Breast epithelium (tissue), 3 donors: ENCODE data around the gene GRAMD2A.

Experiments used
- CTCF ChIP-seq, 3 donors: fragments of 450-650 bp; IDR thresholded peaks; one replicate each; pipeline ENCODE4 v1.5.1; 2016 to 2017; ENCODE audit warnings: antibody characterized with exemption in 3 of 3, mild to moderate bottlenecking in 3 of 3, moderate library complexity in 3 of 3
- POLR2A ChIP-seq: fragments of 450-650 bp; IDR thresholded peaks from one replicate; pipeline ENCODE4 v1.6.1; 2016; ENCODE audit warnings: antibody characterized with exemption, mild to moderate bottlenecking, moderate library complexity
- POLR2AphosphoS5 ChIP-seq, 3 donors: sonication (generic); formaldehyde crosslinking; IDR thresholded peaks; one replicate each; pipeline ENCODE4 v1.6.1; 2017; ENCODE audit warnings: antibody characterized with exemption in 3 of 3

DNA sequence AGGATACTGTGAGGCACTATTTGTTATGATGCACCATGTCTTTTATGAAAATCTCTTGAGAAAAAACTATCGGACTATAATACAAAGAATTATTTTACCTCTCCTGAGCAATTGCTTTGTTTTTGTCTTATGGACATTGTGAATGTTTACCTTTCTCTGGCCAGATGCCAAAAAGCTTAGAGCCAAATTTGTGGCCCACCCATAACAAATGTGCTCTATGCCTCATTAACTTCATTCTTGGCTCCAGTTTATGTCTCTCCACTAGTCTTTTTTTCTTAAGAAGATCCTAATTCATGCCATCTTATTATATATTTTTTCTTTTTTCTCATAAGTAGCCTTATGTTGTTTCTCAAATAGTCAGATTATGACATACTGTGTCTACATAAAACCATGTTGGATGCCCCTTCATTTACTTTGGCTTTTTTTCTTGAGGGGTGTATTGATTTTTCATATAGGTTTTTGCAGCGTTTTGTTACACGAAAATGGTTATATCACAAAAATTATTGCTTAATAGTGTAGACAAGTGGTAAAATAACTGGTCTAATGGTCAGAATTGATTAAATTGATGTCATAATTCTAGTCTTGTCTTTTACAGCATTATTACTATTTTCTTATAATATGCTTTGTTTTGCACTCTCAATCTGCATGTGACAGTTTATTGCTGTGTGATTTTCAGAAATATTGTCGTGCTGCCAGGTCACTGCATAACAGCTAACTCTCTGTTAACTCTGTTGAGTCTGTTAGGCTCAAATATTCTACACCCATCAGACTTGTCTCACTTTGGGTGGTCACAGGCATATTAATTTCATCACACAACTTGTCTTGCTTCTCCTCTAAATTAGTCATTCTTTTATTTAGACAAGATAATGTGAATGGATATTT is 61.2 kb downstream of the GRAMD2A start:
- TF ChIP-seq CTCF (IDR thresholded peaks at IDR 0.05) (no peak), POLR2A (no peak), POLR2AphosphoS5 (IDR thresholded peaks at IDR 0.05) (no peak)
